SK-N-MC (cell line): ENCODE results near the gene ALMS1.

Experiments
- DNase-seq: peaks from one replicate; pipeline ENCODE4 v3.0.0-alpha.2; 2011; ENCODE audit warnings: low read depth, low spot score
- H3K27ac ChIP-seq: fragments of 200-600 bp; sonication (generic); 2 replicates; pipeline ENCODE4 v1.5.1; 2016; ENCODE audit warnings: mixed run types
- H3K36me3 ChIP-seq: fragments of 200-600 bp; sonication (generic); 2 replicates; pipeline ENCODE4 v1.6.1; 2017; ENCODE audit warnings: antibody characterized with exemption, low read length, mixed read lengths; ENCODE audit not compliant: insufficient read depth
- H3K4me3 ChIP-seq: fragments of 200-600 bp; sonication (generic); 2 replicates; pipeline ENCODE4 v1.5.1; 2016
- H3K9ac ChIP-seq: fragments of 200-600 bp; sonication (generic); 2 replicates; pipeline ENCODE4 v1.8.0; 2017; ENCODE audit warnings: mixed run types, mixed read lengths; ENCODE audit not compliant: insufficient read length
- H3K9me3 ChIP-seq: fragments of 200-600 bp; sonication (generic); 2 replicates; pipeline ENCODE4 v1.6.1; 2017; ENCODE audit warnings: low read depth, mild to moderate bottlenecking, antibody characterized with exemption, low read length, moderate library complexity, mixed read lengths
- EZH2 ChIP-seq: fragments of 200-600 bp; sonication (generic); IDR thresholded peaks from one replicate; pipeline ENCODE4 v1.6.1; 2017; ENCODE audit warnings: antibody characterized with exemption
- FOXP2 ChIP-seq: optimal IDR thresholded peaks from 2 replicates; pipeline ENCODE3; 2011; ENCODE audit warnings: mild to moderate bottlenecking, moderate library complexity; ENCODE audit not compliant: insufficient read depth; ENCODE audit errors: extremely low read length, control extremely low read depth
- POLR2AphosphoS5 ChIP-seq: IDR thresholded peaks from 2 replicates; pipeline ENCODE4 v1.6.1; 2012; ENCODE audit warnings: mild to moderate bottlenecking, low read depth, low read length, borderline replicate concordance

Gene ALMS1

GRCh38 chr2:73415906-73416305 is 30.3 kb downstream of the ALMS1 start:
- no peak overlapping the region for H3K27ac ChIP-seq
- no peak for DNase-seq

GRCh38 chr2:73418343-73418742 is 32.7 kb downstream of the ALMS1 start:
- no peak for DNase-seq
- Histone ChIP-seq H3K9ac (no peak overlapping the region), H3K9me3 (no peaks in the 10 kb centered on the region)

More at GRCh38 chr2:73415906-73416305, 30.3 kb downstream of the ALMS1 start:
- peaks cover 20% of the 10 kb centered on the region for H3K36me3 ChIP-seq
- TF ChIP-seq EZH2 = no peak
- no peak for TF ChIP-seq POLR2AphosphoS5
- no peak for TF ChIP-seq FOXP2
- no peak overlapping the region for H3K9ac ChIP-seq
- H3K4me3 ChIP-seq = no peak overlapping the region
- H3K9me3 ChIP-seq = no peaks in the 10 kb centered on the region

DNA sequence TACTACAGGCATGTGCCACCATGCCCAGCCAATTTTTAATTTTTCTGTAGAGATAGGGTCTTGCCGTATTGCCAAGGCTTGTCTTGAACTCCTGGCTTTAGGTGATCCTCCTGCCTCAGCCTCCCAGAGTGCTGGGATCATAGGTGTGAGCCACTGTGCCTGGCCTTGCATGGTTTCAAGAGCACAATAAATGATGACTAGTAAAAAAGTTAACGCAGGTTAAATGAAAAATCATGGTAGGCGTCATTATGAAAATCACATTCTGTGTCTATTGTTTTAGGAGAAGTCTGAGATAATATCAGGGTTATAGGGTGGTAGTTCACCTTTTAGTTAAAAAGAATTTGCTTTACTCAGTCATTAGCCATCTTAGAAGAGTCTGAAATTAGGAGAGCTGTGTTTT is 38.3 kb downstream of the ALMS1 start:
- H3K4me3 ChIP-seq = no peak overlapping the region
- H3K27ac ChIP-seq = no peak overlapping the region
- DNase-seq = no peak
- H3K9ac ChIP-seq = no peak overlapping the region
- no peak for TF ChIP-seq EZH2
- no peak for TF ChIP-seq FOXP2
- no peak for TF ChIP-seq POLR2AphosphoS5
- peaks cover 58% of the 10 kb centered on the region for H3K36me3 ChIP-seq
- H3K9me3 ChIP-seq = no peaks in the 10 kb centered on the region

More at GRCh38 chr2:73418343-73418742, 32.7 kb downstream of the ALMS1 start:
- TF ChIP-seq POLR2AphosphoS5 (no peak), FOXP2 (no peak)
- peaks cover 35% of the 10 kb centered on the region for H3K36me3 ChIP-seq
- H3K27ac ChIP-seq = peak overlapping the region; percentile 82
- peak overlapping the region; percentile 27; the same call in 1 of the 2 replicates for H3K4me3 ChIP-seq

DNA sequence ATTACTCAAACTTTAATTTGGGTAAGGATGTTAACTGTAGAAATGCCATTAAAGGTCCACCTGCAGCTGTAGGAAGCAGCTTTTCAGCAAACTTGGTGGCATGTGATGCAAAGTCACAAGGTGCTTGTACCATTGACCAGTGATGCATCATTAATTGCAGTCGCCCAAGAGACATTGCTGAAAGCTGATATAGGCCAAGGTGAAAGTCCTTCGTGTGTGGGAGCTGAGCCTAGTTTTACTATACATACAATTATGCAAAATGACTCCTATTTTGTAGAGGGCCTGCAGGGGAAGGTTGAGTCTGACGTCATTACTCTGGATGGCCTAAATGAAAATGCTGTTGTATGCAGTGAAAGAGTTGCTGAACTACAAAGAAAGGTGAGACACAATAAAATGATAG is 40.5 kb downstream of the ALMS1 start:
- Histone ChIP-seq H3K9ac (no peak overlapping the region), H3K9me3 (no peaks in the 10 kb centered on the region), H3K4me3 (no peak overlapping the region), H3K36me3 (peaks cover 38% of the 10 kb centered on the region), H3K27ac (no peak overlapping the region)
- no peak for DNase-seq
- TF ChIP-seq POLR2AphosphoS5 (no peak), FOXP2 (no peak)

DNA sequence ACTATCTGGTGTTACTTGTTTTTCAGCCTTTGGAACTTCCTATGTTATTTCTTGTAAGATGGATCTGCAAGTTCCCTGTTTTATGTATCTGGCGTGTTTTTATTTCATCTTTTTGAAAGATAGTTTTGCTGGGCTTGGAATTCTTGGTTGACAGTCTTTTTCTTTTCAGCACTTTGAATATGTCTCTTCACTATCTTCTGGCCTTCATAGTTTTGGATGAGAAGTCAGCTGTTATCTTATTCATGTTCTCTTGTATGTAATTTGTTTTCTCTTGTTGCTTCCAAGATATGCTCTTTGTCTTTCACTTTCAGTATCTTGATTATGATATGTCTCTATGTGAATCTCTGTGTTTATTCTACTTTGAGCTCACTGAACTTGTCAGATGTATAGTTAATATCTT is 50.4 kb downstream of the ALMS1 start:
- no peak for DNase-seq
- peaks cover 74% of the 10 kb centered on the region for H3K36me3 ChIP-seq
- TF ChIP-seq FOXP2 (no peak), EZH2 (no peak), POLR2AphosphoS5 (no peak)

GRCh38 chr2:73444202-73444601 is 58.6 kb downstream of the ALMS1 start:
- Histone ChIP-seq H3K9ac (no peak overlapping the region), H3K27ac (no peak overlapping the region), H3K4me3 (no peak overlapping the region), H3K9me3 (no peaks in the 10 kb centered on the region), H3K36me3 (peaks cover 40% of the 10 kb centered on the region)
- TF ChIP-seq POLR2AphosphoS5 = no peak
- no peak for TF ChIP-seq FOXP2
- TF ChIP-seq EZH2 = no peak
- no peak for DNase-seq

More for the DNA sequence above, 50.4 kb downstream of the ALMS1 start:
- Histone ChIP-seq H3K9ac (no peak overlapping the region), H3K9me3 (peaks cover 13% of the 10 kb centered on the region; the same call in 1 of the 2 replicates), H3K27ac (no peak overlapping the region), H3K4me3 (no peak overlapping the region)

GRCh38 chr2:73448856-73449255 is 63.2 kb downstream of the ALMS1 start:
- Histone ChIP-seq H3K9ac (no peak overlapping the region), H3K4me3 (no peak overlapping the region), H3K9me3 (no peaks in the 10 kb centered on the region), H3K36me3 (peaks cover 61% of the 10 kb centered on the region), H3K27ac (no peak overlapping the region)
- DNase-seq = no peak
- TF ChIP-seq POLR2AphosphoS5 (no peak), EZH2 (no peak), FOXP2 (no peak)

- Histone ChIP-seq H3K36me3 (peaks cover 63% of the 10 kb centered on the region), H3K9ac (no peak overlapping the region), H3K27ac (no peak overlapping the region), H3K9me3 (no peaks in the 10 kb centered on the region), H3K4me3 (no peak overlapping the region)
- TF ChIP-seq FOXP2 (no peak), POLR2AphosphoS5 (no peak), EZH2 (no peak)
- DNase-seq = no peak
These were observed 63.8 kb downstream of the ALMS1 start for GRCh38 chr2:73449404-73449803.
